HepG2 (cell line): Measurements from ENCODE around the gene MED13L. TPM values are rescaled to one million over a fixed set of nuclear protein-coding genes. Genes with fewer than 3 reads are reported as not detected.
A peak's percentile ranks its signal among the peaks of the same experiment; 100 is the strongest.

Source experiments
- ATAC-seq: fragments of 200-7000 bp; cut with Tn5 transposase; 3 replicates; pipeline ENCODE4 v1.9.1; 2020; ENCODE audit warnings: mild to moderate bottlenecking, moderate library complexity
- BruUV-seq: library from RNA; stranded (reverse); fragments of 400-500 nt; replicated peaks from 2 replicates; lab custom pipeline; 2021; lab: Mats Ljungman, UMichigan
- CTCF ChIA-PET: fragments of 300-600 bp; formaldehyde crosslinking; extraction: SDS; loops from one replicate; lab custom pipeline; 2021; ENCODE audit warnings: low total read pairs, inconsistent platforms, low intra/inter-chr PET ratio; lab: Yijun Ruan, JAX
- POLR2A ChIA-PET: fragments of 350-600 bp; sonication (Branson Sonifier 250); formaldehyde crosslinking; loops from one replicate; lab custom pipeline; 2020; ENCODE audit warnings: antibody characterized with exemption, inconsistent platforms; lab: Yijun Ruan, JAX
- DNase-seq: peaks from one replicate; pipeline ENCODE4 v3.0.0-alpha.2; 2015; ENCODE audit warnings: low spot score
- FAIRE-seq: peaks from 3 replicates; lab custom pipeline; 2011; peaks lifted over from hg19 to GRCh38; lab: Jason Lieb, UNC
- H2AFZ ChIP-seq: one replicate; pipeline ENCODE4 v1.6.1; 2011; ENCODE audit warnings: low read length, inconsistent platforms
- H3K27ac ChIP-seq: fragments of 300-600 bp; 3 replicates; pipeline ENCODE4 v1.8.0; 2011; ENCODE audit warnings: mixed run types, mild to moderate bottlenecking, mixed read lengths, low read length, inconsistent platforms; ENCODE audit not compliant: insufficient read depth; ENCODE audit errors: extremely low read length
- H3K27me3 ChIP-seq, 2 experiments: fragments of 200-600 bp in 1 of 2; 2 replicates in 1 of 2; 3 replicates in 1 of 2; pipeline versions ENCODE4 v1.6.0 to v1.8.0; 2011; ENCODE audit warnings: low read length in 2 of 2, mild to moderate bottlenecking in 2 of 2, moderate library complexity in 2 of 2, inconsistent platforms in 1 of 2; ENCODE audit not compliant: insufficient read depth in 2 of 2, control insufficient read depth in 1 of 2
- H3K36me3 ChIP-seq, 2 experiments: fragments of 200-600 bp in 1 of 2; replicated peaks in 1 of 2; 2 replicates in 1 of 2; 3 replicates in 1 of 2; pipeline versions ENCODE4 v1.5.1 to v1.8.0; 2011; ENCODE audit warnings: low read length in 2 of 2, inconsistent platforms in 1 of 2; ENCODE audit not compliant: insufficient read depth in 2 of 2, control insufficient read depth in 1 of 2
- H3K4me1 ChIP-seq: 2 replicates; pipeline ENCODE4 v1.5.1; 2012; ENCODE audit warnings: low read length, inconsistent platforms; ENCODE audit not compliant: insufficient read depth
- H3K4me2 ChIP-seq: 2 replicates; pipeline ENCODE4 v1.6.0; 2011; ENCODE audit warnings: low read depth, low read length, inconsistent platforms
- H3K4me3 ChIP-seq, 3 experiments: fragments of 200-600 bp in 1 of 3; sonication (generic), shearing (Covaris generic) in 1 of 3; replicated peaks in 1 of 3; 2 replicates each; pipeline ENCODE4 v1.5.1; 2011 to 2016; ENCODE audit warnings: low read length in 3 of 3, inconsistent platforms in 2 of 3, low read depth in 2 of 3, mild to moderate bottlenecking in 2 of 3, control low read depth in 1 of 3, mixed read lengths in 1 of 3; ENCODE audit not compliant: insufficient read depth in 1 of 3
- H3K79me2 ChIP-seq: one replicate; pipeline ENCODE4 v1.6.1; 2011; ENCODE audit warnings: low read length, inconsistent platforms; ENCODE audit not compliant: insufficient read depth
- H3K9ac ChIP-seq: 2 replicates; pipeline ENCODE4 v1.6.0; 2011; ENCODE audit warnings: mild to moderate bottlenecking, low read depth, low read length, inconsistent platforms; ENCODE audit not compliant: insufficient read depth
- H3K9me3 ChIP-seq: 2 replicates; pipeline ENCODE4 v1.5.1; 2012; ENCODE audit warnings: mild to moderate bottlenecking, low read length
- H4K20me1 ChIP-seq: 2 replicates; pipeline ENCODE4 v1.6.0; 2011; ENCODE audit warnings: inconsistent platforms, mild to moderate bottlenecking, low read length, moderate library complexity; ENCODE audit not compliant: insufficient read depth
- CREB1 ChIP-seq, 2 experiments: fragments of 450-650 bp in 1 of 2; IDR thresholded peaks; 2 replicates each; pipeline ENCODE4 v1.6.1; 2016 to 2017; ENCODE audit warnings: control low read depth in 1 of 2, mild to moderate bottlenecking in 1 of 2, missing compliant biosample characterization in 1 of 2, missing genetic modification characterization in 1 of 2
- CREM ChIP-seq, 2 experiments: sonication (generic) in 1 of 2; formaldehyde crosslinking in 1 of 2; IDR thresholded peaks; 2 replicates each; pipeline versions ENCODE4 v1.4.0 to v1.6.1; 2016 to 2020; ENCODE audit warnings: antibody characterized with exemption in 1 of 2, mild to moderate bottlenecking in 1 of 2, missing genetic modification reagents in 1 of 2
- HMG20B ChIP-seq: conservative IDR thresholded peaks from 2 replicates; pipeline ENCODE4 v1.6.1; 2016; ENCODE audit warnings: missing genetic modification reagents, missing compliant biosample characterization
- KAT2B ChIP-seq: fragments of 150-350 bp; IDR thresholded peaks from 2 replicates; pipeline ENCODE4 v1.6.1; 2014; ENCODE audit warnings: low read depth, low read length, borderline replicate concordance
- MIER3 ChIP-seq: IDR thresholded peaks from 2 replicates; pipeline ENCODE4 v1.6.1; 2016; ENCODE audit warnings: missing compliant biosample characterization, borderline replicate concordance
- NR2F1 ChIP-seq, 2 experiments: fragments of 450-650 bp in 1 of 2; formaldehyde crosslinking in 1 of 2; IDR thresholded peaks; 2 replicates each; pipeline versions ENCODE4 v1.5.0 to v1.6.1; 2016 to 2020; ENCODE audit warnings: mild to moderate bottlenecking in 1 of 2, missing compliant biosample characterization in 1 of 2, missing genetic modification reagents in 1 of 2, moderate library complexity in 1 of 2
- TAF1 ChIP-seq: sonication (generic); formaldehyde crosslinking; IDR thresholded peaks from 2 replicates; pipeline ENCODE4 v1.4.0; 2020; ENCODE audit warnings: missing genetic modification reagents
- TCF12 ChIP-seq, 2 experiments: fragments of 450-650 bp in 1 of 2; sonication (generic) in 1 of 2; formaldehyde crosslinking in 1 of 2; IDR thresholded peaks; 2 replicates each; pipeline versions ENCODE4 v1.6.1 to v1.8.0; 2017 to 2022; ENCODE audit warnings: antibody characterized with exemption in 1 of 2, mild to moderate bottlenecking in 1 of 2, missing genetic modification reagents in 1 of 2, moderate library complexity in 1 of 2
- ZNF160 ChIP-seq: sonication (generic); formaldehyde crosslinking; IDR thresholded peaks from 2 replicates; pipeline ENCODE4 v1.8.0; 2022; ENCODE audit warnings: mild to moderate bottlenecking, inconsistent platforms, missing genetic modification reagents
- ZNF24 ChIP-seq: fragments of 450-650 bp; IDR thresholded peaks from 2 replicates; pipeline ENCODE4 v1.6.1; 2017; ENCODE audit warnings: antibody characterized with exemption, mild to moderate bottlenecking
- ZNF780A ChIP-seq: sonication (generic); formaldehyde crosslinking; IDR thresholded peaks from 2 replicates; pipeline ENCODE4 v1.8.0; 2022; ENCODE audit warnings: mild to moderate bottlenecking, missing genetic modification reagents, moderate library complexity
- ZNF883 ChIP-seq: sonication (generic); formaldehyde crosslinking; IDR thresholded peaks from 2 replicates; pipeline ENCODE4 v1.5.1; 2020; ENCODE audit warnings: mild to moderate bottlenecking, missing genetic modification reagents; ENCODE audit errors: not compliant biosample characterization
- ZSCAN22 ChIP-seq: sonication (generic); formaldehyde crosslinking; IDR thresholded peaks from 2 replicates; pipeline ENCODE4 v1.4.0; 2020; ENCODE audit warnings: mild to moderate bottlenecking, missing genetic modification reagents
- in situ Hi-C: cut with HindIII; loops from 2 replicates; pipeline ENCODE4 v1.10.0; 2017; ENCODE audit warnings: low pct_unique_long_range_greater_than_20kb; ENCODE audit not compliant: extremely low pct_ligation_motif_present
- intact Hi-C: fragments of 100-400 bp; cut with micrococcal nuclease; formaldehyde crosslinking; loops from one replicate; pipeline ENCODE4 v1.10.0; 2022; ENCODE audit not compliant: unreplicated experiment
- polyA plus RNA-seq, 8 experiments: library from polyadenylated mRNA; depleted of rRNA in 3 of 8; stranded (reverse) in 7 of 8; unstranded in 1 of 8; fragments of >200 nt; fragmentation: Illumina TruSeq in 4 of 8; extraction: Trizol in 4 of 8; gene quantifications; 2 replicates each; pipeline versions ENCODE4 v1.2.1 to v1.2.3, GENCODE V29; 2011 to 2016; ENCODE audit warnings: low read depth in 4 of 8, missing spikeins in 1 of 8, mixed read lengths in 1 of 8; ENCODE audit not compliant: insufficient read depth in 1 of 8
- total RNA-seq, 5 experiments: library from RNA; depleted of rRNA; stranded (reverse); fragments of >200 nt; fragmentation: Illumina TruSeq; extraction: Trizol; gene quantifications; 2 replicates each; pipeline ENCODE4 v1.2.3, GENCODE V29; 2016; ENCODE audit warnings: low read depth in 1 of 5
- TF ChIP-seq, protein P1 (sequence below): sonication (generic); formaldehyde crosslinking; IDR thresholded peaks from 2 replicates; pipeline ENCODE4 v1.5.1; 2020; ENCODE audit warnings: missing genetic modification reagents, mild to moderate bottlenecking, borderline replicate concordance
- TF ChIP-seq, protein P2 (sequence below): sonication (generic); formaldehyde crosslinking; IDR thresholded peaks from 2 replicates; pipeline ENCODE4 v1.4.0; 2020; ENCODE audit warnings: missing genetic modification reagents, borderline replicate concordance

MED13L gene
- total and polyA plus RNA-seq, 2 of the 13 experiments (the other 11 are each of a cell fraction or from before 2014, with no cell fraction given), result 24.8 to 38.9 TPM

DNA sequence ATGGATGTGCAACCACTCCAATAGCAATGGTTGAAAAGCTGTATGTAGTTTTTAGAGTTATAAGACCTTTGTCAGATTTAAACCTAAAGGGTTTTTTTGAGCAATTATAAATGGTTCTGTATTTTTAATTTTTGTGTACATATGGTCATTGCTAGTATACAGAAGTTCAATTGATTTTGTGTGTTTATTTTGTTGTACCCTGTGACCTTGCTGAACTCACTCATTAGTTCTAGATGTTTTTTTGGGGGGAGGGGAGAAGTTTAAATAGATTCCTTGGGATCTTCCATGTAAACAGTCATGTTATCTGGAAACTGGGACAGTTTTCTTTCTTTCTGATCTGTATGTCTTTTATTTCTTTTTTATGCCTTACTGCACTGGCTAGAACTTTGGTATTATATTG is 87.8 kb downstream of the MED13L start:
- no peak overlapping the region for H3K27ac ChIP-seq
- POLR2A ChIA-PET, result no interaction called here
- no peak for TF ChIP-seq HMG20B (CRISPR knock-in tag)
- no peak for TF ChIP-seq CREB1 (IDR thresholded peaks at IDR 0.05)
- peak; percentile 21; the same call in 1 of the 2 replicates for TF ChIP-seq CREB1 (CRISPR knock-in tag; IDR thresholded peaks at IDR 0.05)
- TF ChIP-seq NR2F1 (CRISPR knock-in tag; IDR thresholded peaks at IDR 0.05), result peak; percentile 51 to 59; a peak in 2 of 4 replicates
- no peak for TF ChIP-seq TCF12 (IDR thresholded peaks at IDR 0.05)
- TF ChIP-seq TCF12 (CRISPR knock-in tag; IDR thresholded peaks at IDR 0.05), result no peak
- no peak for TF ChIP-seq ZNF160 (CRISPR knock-in tag)
- TF ChIP-seq ZNF780A, result no peak
- TF ChIP-seq KAT2B, result no peak
- no peak for TF ChIP-seq TAF1 (CRISPR knock-in tag)
- no peak for TF ChIP-seq ZNF883 (CRISPR knock-in tag)
- no peak for TF ChIP-seq ZSCAN22 (CRISPR knock-in tag)
- 0 out of 2 replicates have a peak, but pooled peaks have one; percentile 26 for TF ChIP-seq MIER3 (CRISPR knock-in tag)
- TF ChIP-seq CREM (IDR thresholded peaks at IDR 0.05), result no peak
- no peak for TF ChIP-seq CREM (CRISPR knock-in tag; IDR thresholded peaks at IDR 0.05)
- TF ChIP-seq, protein P1, sequence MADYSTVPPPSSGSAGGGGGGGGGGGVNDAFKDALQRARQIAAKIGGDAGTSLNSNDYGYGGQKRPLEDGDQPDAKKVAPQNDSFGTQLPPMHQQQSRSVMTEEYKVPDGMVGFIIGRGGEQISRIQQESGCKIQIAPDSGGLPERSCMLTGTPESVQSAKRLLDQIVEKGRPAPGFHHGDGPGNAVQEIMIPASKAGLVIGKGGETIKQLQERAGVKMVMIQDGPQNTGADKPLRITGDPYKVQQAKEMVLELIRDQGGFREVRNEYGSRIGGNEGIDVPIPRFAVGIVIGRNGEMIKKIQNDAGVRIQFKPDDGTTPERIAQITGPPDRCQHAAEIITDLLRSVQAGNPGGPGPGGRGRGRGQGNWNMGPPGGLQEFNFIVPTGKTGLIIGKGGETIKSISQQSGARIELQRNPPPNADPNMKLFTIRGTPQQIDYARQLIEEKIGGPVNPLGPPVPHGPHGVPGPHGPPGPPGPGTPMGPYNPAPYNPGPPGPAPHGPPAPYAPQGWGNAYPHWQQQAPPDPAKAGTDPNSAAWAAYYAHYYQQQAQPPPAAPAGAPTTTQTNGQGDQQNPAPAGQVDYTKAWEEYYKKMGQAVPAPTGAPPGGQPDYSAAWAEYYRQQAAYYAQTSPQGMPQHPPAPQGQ, result no peak
- TF ChIP-seq, protein P2, sequence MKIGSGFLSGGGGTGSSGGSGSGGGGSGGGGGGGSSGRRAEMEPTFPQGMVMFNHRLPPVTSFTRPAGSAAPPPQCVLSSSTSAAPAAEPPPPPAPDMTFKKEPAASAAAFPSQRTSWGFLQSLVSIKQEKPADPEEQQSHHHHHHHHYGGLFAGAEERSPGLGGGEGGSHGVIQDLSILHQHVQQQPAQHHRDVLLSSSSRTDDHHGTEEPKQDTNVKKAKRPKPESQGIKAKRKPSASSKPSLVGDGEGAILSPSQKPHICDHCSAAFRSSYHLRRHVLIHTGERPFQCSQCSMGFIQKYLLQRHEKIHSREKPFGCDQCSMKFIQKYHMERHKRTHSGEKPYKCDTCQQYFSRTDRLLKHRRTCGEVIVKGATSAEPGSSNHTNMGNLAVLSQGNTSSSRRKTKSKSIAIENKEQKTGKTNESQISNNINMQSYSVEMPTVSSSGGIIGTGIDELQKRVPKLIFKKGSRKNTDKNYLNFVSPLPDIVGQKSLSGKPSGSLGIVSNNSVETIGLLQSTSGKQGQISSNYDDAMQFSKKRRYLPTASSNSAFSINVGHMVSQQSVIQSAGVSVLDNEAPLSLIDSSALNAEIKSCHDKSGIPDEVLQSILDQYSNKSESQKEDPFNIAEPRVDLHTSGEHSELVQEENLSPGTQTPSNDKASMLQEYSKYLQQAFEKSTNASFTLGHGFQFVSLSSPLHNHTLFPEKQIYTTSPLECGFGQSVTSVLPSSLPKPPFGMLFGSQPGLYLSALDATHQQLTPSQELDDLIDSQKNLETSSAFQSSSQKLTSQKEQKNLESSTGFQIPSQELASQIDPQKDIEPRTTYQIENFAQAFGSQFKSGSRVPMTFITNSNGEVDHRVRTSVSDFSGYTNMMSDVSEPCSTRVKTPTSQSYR, result peak; percentile 76; the same call in 1 of the 2 replicates
- TF ChIP-seq ZNF24, result peak; percentile 86

More for the DNA sequence above, 87.8 kb downstream of the MED13L start:
- peaks cover 34% of the 10 kb centered on the region for H3K79me2 ChIP-seq
- H3K9me3 ChIP-seq, result no peaks in the 10 kb centered on the region
- no peak overlapping the region for H3K4me3 ChIP-seq
- no peak overlapping the region for H3K9ac ChIP-seq
- ATAC-seq, result no peak
- peaks cover 54% of the 10 kb centered on the region for H3K4me1 ChIP-seq
- peaks cover 5% of the 10 kb centered on the region; the same call in 1 of the 2 replicates for H4K20me1 ChIP-seq
- H2AFZ ChIP-seq, result no peak overlapping the region
- no peak for FAIRE-seq
- no TSS peak for BruUV-seq
- in situ Hi-C loops (no loop called here), intact Hi-C loops (no loop called here)
- no peak for DNase-seq
- CTCF ChIA-PET, result no interaction called here
- H3K27me3 ChIP-seq, result no peaks in the 10 kb centered on the region
- H3K4me2 ChIP-seq, result no peak overlapping the region
- no peaks in the 10 kb centered on the region for H3K36me3 ChIP-seq
